GM23338 (cell line): ENCODE results near the gene WNK2. TPM values are rescaled to one million over a fixed set of nuclear protein-coding genes. Genes with fewer than 3 reads are reported as not detected.

Source experiments
- ATAC-seq: fragments of 200-7000 bp; cut with Tn5 transposase; 3 replicates; pipeline ENCODE4 v1.9.1; 2020
- DNase-seq: peaks from one replicate; pipeline ENCODE4 v3.0.0-alpha.2; 2015; ENCODE audit warnings: low spot score
- H2AFZ ChIP-seq: fragments of 200-600 bp; sonication (generic); 2 replicates; pipeline ENCODE4 v1.8.0; 2016; ENCODE audit warnings: antibody characterized with exemption, mild to moderate bottlenecking, moderate library complexity
- H3F3A ChIP-seq: fragments of 200-600 bp; sonication (generic); replicated peaks from 2 replicates; pipeline ENCODE4 v1.8.0; 2017; ENCODE audit warnings: antibody characterized with exemption, mixed run types, low read depth
- H3K27ac ChIP-seq: fragments of 200-600 bp; sonication (generic); 2 replicates; pipeline ENCODE4 v1.6.1; 2016; ENCODE audit warnings: low read depth
- H3K27me3 ChIP-seq: fragments of 200-600 bp; sonication (generic); 2 replicates; pipeline ENCODE4 v1.8.0; 2016; ENCODE audit warnings: mild to moderate bottlenecking, mixed run types, moderate library complexity; ENCODE audit not compliant: insufficient read depth
- H3K36me3 ChIP-seq: fragments of 200-600 bp; sonication (generic); 2 replicates; pipeline ENCODE4 v1.8.0; 2016; ENCODE audit warnings: mild to moderate bottlenecking; ENCODE audit not compliant: insufficient read depth
- H3K4me1 ChIP-seq: fragments of 200-600 bp; sonication (generic); 2 replicates; pipeline ENCODE4 v1.8.0; 2016; ENCODE audit warnings: mild to moderate bottlenecking, moderate library complexity; ENCODE audit not compliant: insufficient read depth
- H3K4me2 ChIP-seq: fragments of 200-600 bp; sonication (generic); 2 replicates; pipeline ENCODE4 v1.7.1; 2017; ENCODE audit warnings: mixed run types
- H3K4me3 ChIP-seq: fragments of 200-600 bp; sonication (generic); 2 replicates; pipeline ENCODE4 v1.6.1; 2016; ENCODE audit warnings: mixed run types
- H3K79me2 ChIP-seq: fragments of 200-600 bp; sonication (generic); replicated peaks from 2 replicates; pipeline ENCODE4 v1.8.0; 2017; ENCODE audit warnings: mild to moderate bottlenecking; ENCODE audit not compliant: insufficient read depth
- H3K9me2 ChIP-seq: fragments of 200-600 bp; sonication (generic); 2 replicates; pipeline ENCODE4 v1.8.0; 2017; ENCODE audit not compliant: insufficient read depth
- H4K20me1 ChIP-seq: fragments of 200-600 bp; sonication (generic); replicated peaks from 2 replicates; pipeline ENCODE4 v1.8.0; 2017; ENCODE audit warnings: mild to moderate bottlenecking; ENCODE audit not compliant: insufficient read depth
- H3K27ac Mint-ChIP-seq: 2 replicates; pipeline ENCODE4 v1.8.0; 2020; ENCODE audit warnings: inconsistent platforms, mild to moderate bottlenecking, moderate library complexity, mixed read lengths
- H3K27me3 Mint-ChIP-seq: 3 replicates; pipeline ENCODE4 v1.8.0; 2022; ENCODE audit warnings: low read depth, mild to moderate bottlenecking, moderate library complexity, mixed read lengths, inconsistent platforms; ENCODE audit not compliant: insufficient read depth, poor library complexity
- H3K36me3 Mint-ChIP-seq: 3 replicates; pipeline ENCODE4 v1.8.0; 2021; ENCODE audit warnings: low read depth, mild to moderate bottlenecking, inconsistent platforms, moderate library complexity, mixed read lengths
- H3K4me1 Mint-ChIP-seq: 3 replicates; pipeline ENCODE4 v1.8.0; 2020; ENCODE audit warnings: mild to moderate bottlenecking, inconsistent platforms, mixed read lengths
- H3K4me3 Mint-ChIP-seq: 3 replicates; pipeline ENCODE4 v1.8.0; 2021; ENCODE audit warnings: moderate library complexity, mild to moderate bottlenecking, inconsistent platforms, mixed read lengths
- H3K9me3 Mint-ChIP-seq: 3 replicates; pipeline ENCODE4 v1.8.0; 2020; ENCODE audit warnings: moderate library complexity, mild to moderate bottlenecking, inconsistent platforms, mixed read lengths
- CREB1 ChIP-seq: fragments of 250-450 bp; sonication (Bioruptor Pico); IDR thresholded peaks from 2 replicates; pipeline ENCODE4 v1.5.0; 2020; ENCODE audit warnings: low read depth, mild to moderate bottlenecking, moderate library complexity
- EZH2 ChIP-seq: fragments of 200-600 bp; sonication (generic); IDR thresholded peaks from one replicate; pipeline ENCODE4 v1.8.0; 2017; ENCODE audit warnings: antibody characterized with exemption, mild to moderate bottlenecking, low read depth; ENCODE audit not compliant: unreplicated experiment
- EZH2phosphoT487 ChIP-seq: fragments of 200-600 bp; sonication (generic); IDR thresholded peaks from one replicate; pipeline ENCODE4 v1.8.1; 2018; ENCODE audit warnings: antibody characterized with exemption; ENCODE audit not compliant: unreplicated experiment
- JUNB ChIP-seq: IDR thresholded peaks from one replicate; pipeline ENCODE4 v1.6.1; 2016; ENCODE audit warnings: antibody characterized with exemption; ENCODE audit not compliant: unreplicated experiment
- NANOG ChIP-seq: IDR thresholded peaks from 2 replicates; pipeline ENCODE4 v1.6.1; 2016; ENCODE audit warnings: antibody characterized with exemption, borderline replicate concordance
- POLR2AphosphoS5 ChIP-seq: IDR thresholded peaks from 2 replicates; pipeline ENCODE4 v1.6.1; 2016; ENCODE audit warnings: antibody characterized with exemption, low read depth
- REST ChIP-seq: IDR thresholded peaks from one replicate; pipeline ENCODE4 v1.6.1; 2018; ENCODE audit warnings: antibody characterized with exemption; ENCODE audit not compliant: unreplicated experiment
- STAT1 ChIP-seq: IDR thresholded peaks from one replicate; pipeline ENCODE4 v1.6.1; 2016; ENCODE audit warnings: antibody characterized with exemption; ENCODE audit not compliant: unreplicated experiment
- ZNF331 ChIP-seq: fragments of 250-450 bp; sonication (Bioruptor Pico); IDR thresholded peaks from 2 replicates; pipeline ENCODE4 v1.5.0; 2020; ENCODE audit warnings: low read depth, mild to moderate bottlenecking, moderate library complexity
- polyA plus RNA-seq: library from polyadenylated mRNA; unstranded; fragments of >200 nt; fragmentation: Nextera tagmentation; extraction: Ambion mirVana; gene quantifications from 2 replicates; pipeline ENCODE4 v1.2.1, GENCODE V29; 2016
- total RNA-seq: library from RNA; depleted of rRNA; stranded (reverse); fragments of >200 nt; shearing (Covaris generic); gene quantifications from 2 replicates; pipeline ENCODE4 v1.2.3, GENCODE V29; 2014
- TF ChIP-seq, protein P1 (sequence below), 2 experiments: fragments of 200-600 bp in 1 of 2; sonication (generic) in 1 of 2; conservative IDR thresholded peaks; 2 replicates each; pipeline versions ENCODE4 v1.5.1 to v1.6.1; 2016 to 2017; ENCODE audit warnings: antibody characterized with exemption in 2 of 2, low read depth in 2 of 2, mild to moderate bottlenecking in 2 of 2, moderate library complexity in 1 of 2

WNK2 gene
- total and polyA plus RNA-seq, 2 experiments from 2014 or later = 56.4 to 102 TPM

GRCh38 chr9:93301911-93302541 is 118.1 kb downstream of the WNK2 start:
- DNase-seq (no peak), ATAC-seq (no peak)
- Histone ChIP-seq H3K9me2 (no peaks in the 10 kb centered on the region), H3F3A (0 out of 2 replicates have a peak, but pooled peaks cover 3% of the 10 kb centered on the region), H3K4me2 (no peak overlapping the region), H3K27ac (no peak overlapping the region), H3K79me2 (no peaks in the 10 kb centered on the region), H4K20me1 (no peaks in the 10 kb centered on the region), H3K4me3 (no peak overlapping the region), H3K27me3 (no peaks in the 10 kb centered on the region), H3K36me3 (no peaks in the 10 kb centered on the region), H3K4me1 (peaks cover 4% of the 10 kb centered on the region; the same call in 1 of the 2 replicates), H2AFZ (no peak overlapping the region)
- no peak for TF ChIP-seq ZNF331 (CRISPR knock-in tag)
- no peak for TF ChIP-seq CREB1 (CRISPR knock-in tag)
- TF ChIP-seq REST = no peak
- no peak for TF ChIP-seq NANOG
- TF ChIP-seq STAT1 = no peak
- TF ChIP-seq EZH2phosphoT487 = no peak
- no peak for TF ChIP-seq POLR2AphosphoS5
- TF ChIP-seq, protein P1, sequence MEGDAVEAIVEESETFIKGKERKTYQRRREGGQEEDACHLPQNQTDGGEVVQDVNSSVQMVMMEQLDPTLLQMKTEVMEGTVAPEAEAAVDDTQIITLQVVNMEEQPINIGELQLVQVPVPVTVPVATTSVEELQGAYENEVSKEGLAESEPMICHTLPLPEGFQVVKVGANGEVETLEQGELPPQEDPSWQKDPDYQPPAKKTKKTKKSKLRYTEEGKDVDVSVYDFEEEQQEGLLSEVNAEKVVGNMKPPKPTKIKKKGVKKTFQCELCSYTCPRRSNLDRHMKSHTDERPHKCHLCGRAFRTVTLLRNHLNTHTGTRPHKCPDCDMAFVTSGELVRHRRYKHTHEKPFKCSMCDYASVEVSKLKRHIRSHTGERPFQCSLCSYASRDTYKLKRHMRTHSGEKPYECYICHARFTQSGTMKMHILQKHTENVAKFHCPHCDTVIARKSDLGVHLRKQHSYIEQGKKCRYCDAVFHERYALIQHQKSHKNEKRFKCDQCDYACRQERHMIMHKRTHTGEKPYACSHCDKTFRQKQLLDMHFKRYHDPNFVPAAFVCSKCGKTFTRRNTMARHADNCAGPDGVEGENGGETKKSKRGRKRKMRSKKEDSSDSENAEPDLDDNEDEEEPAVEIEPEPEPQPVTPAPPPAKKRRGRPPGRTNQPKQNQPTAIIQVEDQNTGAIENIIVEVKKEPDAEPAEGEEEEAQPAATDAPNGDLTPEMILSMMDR (conservative IDR thresholded peaks at IDR 0.05; ENCODE audit: low read depth in 2 of 2) = no peak
- no peak for TF ChIP-seq JUNB
- Mint-ChIP-seq H3K36me3 (no peaks in the 10 kb centered on the region; the same call in 2 of the 3 replicates), H3K27ac (no peak overlapping the region), H3K4me3 (no peak overlapping the region), H3K9me3 (no peaks in the 10 kb centered on the region), H3K4me1 (peaks cover 18% of the 10 kb centered on the region), H3K27me3 (peaks cover 8% of the 10 kb centered on the region)

DNA sequence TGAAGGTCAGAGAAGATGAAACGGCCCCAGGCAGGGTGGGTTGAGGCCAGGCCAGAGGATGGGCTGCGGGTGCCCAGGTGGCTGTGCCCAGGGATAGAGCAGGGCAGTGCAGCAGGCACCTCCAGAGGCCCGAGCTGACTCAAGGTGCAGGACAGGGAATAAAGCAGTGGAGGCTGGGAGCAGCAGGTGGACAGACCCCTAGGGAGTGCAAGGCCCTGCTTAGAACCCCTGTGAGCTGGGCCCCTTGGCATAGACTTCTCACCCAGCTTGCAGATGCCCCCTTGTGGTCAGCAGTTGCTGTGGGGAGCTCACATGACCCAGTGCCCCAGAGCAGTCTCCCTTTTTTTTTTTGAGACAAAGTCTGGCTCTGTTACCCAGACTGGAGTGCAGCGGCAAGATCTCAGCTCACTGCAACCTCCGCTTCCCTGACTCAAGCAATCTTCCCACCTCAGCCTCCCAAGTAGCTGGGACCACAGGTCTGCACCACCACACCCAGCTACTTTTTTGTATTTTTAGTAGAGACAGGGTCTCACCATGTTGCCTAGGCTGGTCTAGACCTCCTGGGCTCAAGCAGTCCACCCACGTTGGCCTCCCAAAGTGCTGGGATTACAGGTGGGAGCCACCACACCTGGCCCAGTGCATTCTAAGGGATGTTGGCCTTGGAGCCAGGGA is 118.8 kb downstream of the WNK2 start:
- H3K4me2 ChIP-seq = no peak overlapping the region
- peaks cover 4% of the 10 kb centered on the region; the same call in 1 of the 2 replicates for H3K4me1 ChIP-seq
- H3K27ac ChIP-seq = no peak overlapping the region
- H2AFZ ChIP-seq = no peak overlapping the region
- H3K9me3 Mint-ChIP-seq = no peaks in the 10 kb centered on the region
- peaks cover 12% of the 10 kb centered on the region for H3K4me1 Mint-ChIP-seq
- H3K36me3 Mint-ChIP-seq = no peaks in the 10 kb centered on the region; the same call in 2 of the 3 replicates
- no peaks in the 10 kb centered on the region for H3K36me3 ChIP-seq
- no peak overlapping the region for H3K4me3 ChIP-seq
- ATAC-seq = peak; percentile 55
- no peaks in the 10 kb centered on the region for H3K79me2 ChIP-seq
- peak; percentile 81 for DNase-seq
- H3K4me3 Mint-ChIP-seq = no peak overlapping the region
- 0 out of 2 replicates have a peak, but pooled peaks cover 3% of the 10 kb centered on the region for H3F3A ChIP-seq
- peaks cover 8% of the 10 kb centered on the region for H3K27me3 Mint-ChIP-seq
- no peaks in the 10 kb centered on the region for H4K20me1 ChIP-seq
- no peaks in the 10 kb centered on the region for H3K27me3 ChIP-seq
- no peak overlapping the region for H3K27ac Mint-ChIP-seq
- no peaks in the 10 kb centered on the region for H3K9me2 ChIP-seq
- TF ChIP-seq, protein P1 (conservative IDR thresholded peaks at IDR 0.05; ENCODE audit: low read depth in 2 of 2) = peak; percentile 71 to 80
- TF ChIP-seq EZH2phosphoT487 (no peak), REST (no peak), JUNB (no peak), STAT1 (no peak), ZNF331 (CRISPR knock-in tag) (no peak), EZH2 (no peak)
